OCI-LY1 (cell line): Measurements from ENCODE around the gene CAMTA1.

ENCODE experiments used
- H2AFZ ChIP-seq: fragments of 200-600 bp; sonication (generic), shearing (Covaris generic); 2 replicates; pipeline ENCODE4 v1.6.0; 2014; ENCODE audit warnings: antibody characterized with exemption, mild to moderate bottlenecking, low read length
- H3F3A ChIP-seq: fragments of 200-600 bp; sonication (generic), shearing (Covaris generic); 2 replicates; pipeline ENCODE4 v1.6.0; 2014; ENCODE audit warnings: mild to moderate bottlenecking, antibody characterized with exemption, low read length, moderate library complexity; ENCODE audit not compliant: insufficient read depth
- H3K27ac ChIP-seq: fragments of 200-600 bp; sonication (generic); 2 replicates; pipeline ENCODE4 v1.5.1; 2014; ENCODE audit warnings: low read length, mixed run types, mild to moderate bottlenecking, low read depth; ENCODE audit not compliant: poor library complexity, severe bottlenecking
- H3K27me3 ChIP-seq: fragments of 200-600 bp; sonication (generic); 2 replicates; pipeline ENCODE4 v1.6.0; 2014; ENCODE audit warnings: antibody characterized with exemption, mild to moderate bottlenecking, low read length, moderate library complexity; ENCODE audit not compliant: insufficient read depth
- H3K36me3 ChIP-seq: fragments of 200-600 bp; sonication (generic); 2 replicates; pipeline ENCODE4 v1.6.1; 2014; ENCODE audit warnings: mild to moderate bottlenecking, antibody characterized with exemption, low read length, moderate library complexity, mixed read lengths; ENCODE audit not compliant: insufficient read depth
- H3K4me1 ChIP-seq: fragments of 200-600 bp; sonication (generic); 2 replicates; pipeline ENCODE4 v1.5.1; 2014; ENCODE audit warnings: mild to moderate bottlenecking, low read length, moderate library complexity; ENCODE audit not compliant: insufficient read depth, severe bottlenecking
- H3K4me2 ChIP-seq: fragments of 200-600 bp; sonication (generic), shearing (Covaris generic); 2 replicates; pipeline ENCODE4 v1.6.1; 2014; ENCODE audit warnings: low read length
- H3K4me3 ChIP-seq: fragments of 200-600 bp; sonication (generic); 2 replicates; pipeline ENCODE4 v1.5.1; 2014; ENCODE audit warnings: low read length, low read depth, mild to moderate bottlenecking, mixed read lengths; ENCODE audit not compliant: poor library complexity, severe bottlenecking
- H3K79me2 ChIP-seq: fragments of 200-600 bp; shearing (Covaris generic); 2 replicates; pipeline ENCODE4 v1.6.1; 2016; ENCODE audit warnings: mixed run types, low read length, mixed read lengths; ENCODE audit not compliant: insufficient read depth
- H3K9ac ChIP-seq: fragments of 200-600 bp; sonication (generic), shearing (Covaris generic); 2 replicates; pipeline ENCODE4 v1.6.1; 2014; ENCODE audit warnings: mild to moderate bottlenecking, low read length, mixed read lengths
- H3K9me2 ChIP-seq: fragments of 200-600 bp; sonication (generic), shearing (Covaris generic); 2 replicates; pipeline ENCODE4 v1.6.1; 2014; ENCODE audit warnings: low read depth, mild to moderate bottlenecking, low read length, mixed read lengths
- H3K9me3 ChIP-seq: fragments of 200-600 bp; shearing (Covaris generic); 2 replicates; pipeline ENCODE4 v1.6.1; 2014; ENCODE audit warnings: low read length, mixed read lengths
- H4K20me1 ChIP-seq: fragments of 200-600 bp; sonication (generic), shearing (Covaris generic); 2 replicates; pipeline ENCODE4 v1.6.0; 2016; ENCODE audit warnings: mild to moderate bottlenecking, low read length; ENCODE audit not compliant: insufficient read depth
- EZH2 ChIP-seq: fragments of 200-600 bp; sonication (generic), shearing (Covaris generic); IDR thresholded peaks from 2 replicates; pipeline ENCODE4 v1.8.0; 2017; ENCODE audit warnings: borderline replicate concordance, mixed run types, mild to moderate bottlenecking, antibody characterized with exemption, low read length, moderate library complexity, mixed read lengths
- TF ChIP-seq, protein P1 (sequence below): fragments of 200-600 bp; sonication (generic), shearing (Covaris generic); IDR thresholded peaks from 2 replicates; pipeline ENCODE4 v1.5.1; 2017; ENCODE audit warnings: mild to moderate bottlenecking, antibody characterized with exemption, low read length, moderate library complexity, mixed read lengths

Gene CAMTA1

GRCh38 chr1:6909401-6909800 is 124.1 kb downstream of the CAMTA1 start:
- Histone ChIP-seq H3K79me2 (no peaks in the 10 kb centered on the region), H3K4me2 (no peak overlapping the region), H3K27ac (no peak overlapping the region), H3K36me3 (no peaks in the 10 kb centered on the region), H3K4me1 (no peaks in the 10 kb centered on the region), H4K20me1 (no peaks in the 10 kb centered on the region), H3K27me3 (no peaks in the 10 kb centered on the region; the same call in 1 of the 2 replicates), H3K9me2 (no peaks in the 10 kb centered on the region), H3K9me3 (no peaks in the 10 kb centered on the region), H2AFZ (no peak overlapping the region), H3K9ac (no peak overlapping the region), H3K4me3 (no peak overlapping the region), H3F3A (no peaks in the 10 kb centered on the region)
- TF ChIP-seq EZH2 = no peak
- TF ChIP-seq, protein P1, sequence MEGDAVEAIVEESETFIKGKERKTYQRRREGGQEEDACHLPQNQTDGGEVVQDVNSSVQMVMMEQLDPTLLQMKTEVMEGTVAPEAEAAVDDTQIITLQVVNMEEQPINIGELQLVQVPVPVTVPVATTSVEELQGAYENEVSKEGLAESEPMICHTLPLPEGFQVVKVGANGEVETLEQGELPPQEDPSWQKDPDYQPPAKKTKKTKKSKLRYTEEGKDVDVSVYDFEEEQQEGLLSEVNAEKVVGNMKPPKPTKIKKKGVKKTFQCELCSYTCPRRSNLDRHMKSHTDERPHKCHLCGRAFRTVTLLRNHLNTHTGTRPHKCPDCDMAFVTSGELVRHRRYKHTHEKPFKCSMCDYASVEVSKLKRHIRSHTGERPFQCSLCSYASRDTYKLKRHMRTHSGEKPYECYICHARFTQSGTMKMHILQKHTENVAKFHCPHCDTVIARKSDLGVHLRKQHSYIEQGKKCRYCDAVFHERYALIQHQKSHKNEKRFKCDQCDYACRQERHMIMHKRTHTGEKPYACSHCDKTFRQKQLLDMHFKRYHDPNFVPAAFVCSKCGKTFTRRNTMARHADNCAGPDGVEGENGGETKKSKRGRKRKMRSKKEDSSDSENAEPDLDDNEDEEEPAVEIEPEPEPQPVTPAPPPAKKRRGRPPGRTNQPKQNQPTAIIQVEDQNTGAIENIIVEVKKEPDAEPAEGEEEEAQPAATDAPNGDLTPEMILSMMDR = no peak

- H3K4me2 ChIP-seq = no peak overlapping the region
- H3K79me2 ChIP-seq = no peaks in the 10 kb centered on the region
- no peaks in the 10 kb centered on the region for H4K20me1 ChIP-seq
- H3K9me3 ChIP-seq = no peaks in the 10 kb centered on the region
- H3K4me1 ChIP-seq = no peaks in the 10 kb centered on the region
- H3K9ac ChIP-seq = no peak overlapping the region
- H3K4me3 ChIP-seq = no peak overlapping the region
- TF ChIP-seq, protein P1 = no peak
- no peak for TF ChIP-seq EZH2
- no peaks in the 10 kb centered on the region for H3K36me3 ChIP-seq
- H2AFZ ChIP-seq = no peak overlapping the region
- no peaks in the 10 kb centered on the region for H3F3A ChIP-seq
- no peaks in the 10 kb centered on the region; the same call in 1 of the 2 replicates for H3K27me3 ChIP-seq
- H3K9me2 ChIP-seq = no peaks in the 10 kb centered on the region
- H3K27ac ChIP-seq = no peak overlapping the region
Measured at GRCh38 chr1:6909857-6910256, 124.6 kb downstream of the CAMTA1 start.

GRCh38 chr1:6911021-6911941 is 126.0 kb downstream of the CAMTA1 start:
- Histone ChIP-seq H3K9me2 (no peaks in the 10 kb centered on the region), H3K79me2 (no peaks in the 10 kb centered on the region), H3K9ac (no peak overlapping the region), H3K9me3 (no peaks in the 10 kb centered on the region), H4K20me1 (no peaks in the 10 kb centered on the region), H3K36me3 (no peaks in the 10 kb centered on the region), H3K27ac (no peak overlapping the region), H3K4me2 (no peak overlapping the region), H3K4me3 (no peak overlapping the region), H3K27me3 (no peaks in the 10 kb centered on the region; the same call in 1 of the 2 replicates), H3K4me1 (no peaks in the 10 kb centered on the region), H3F3A (no peaks in the 10 kb centered on the region), H2AFZ (no peak overlapping the region)
- no peak for TF ChIP-seq EZH2
- TF ChIP-seq, protein P1 = no peak
